Measurements from ENCODE around the gene ITIH2. TPM values are rescaled to one million over a fixed set of nuclear protein-coding genes. Genes with fewer than 3 reads are reported as not detected.
"Not testable (repeated sequence)": the region's sequence is repeated elsewhere in the genome, so short reads cannot be mapped to it uniquely, and the experiment has no call there.

Gene ITIH2
- total RNA-seq, 1 donor from 2014 or later: not detected

- intact Hi-C loops (cut with micrococcal nuclease): no loop called here
These were observed 35.7 kb downstream of the ITIH2 start for GRCh38 chr10:7738536-7739407.

GRCh38 chr10:7744307-7744706 lies 41.2 kb downstream of the ITIH2 start:
- intact Hi-C loops (cut with micrococcal nuclease): no loop called here

- intact Hi-C loops (cut with micrococcal nuclease): not testable (repeated sequence)
These were observed 45.5 kb downstream of the ITIH2 start for GRCh38 chr10:7748637-7749036.

- intact Hi-C loops (cut with micrococcal nuclease): no loop called here
These were observed 47.1 kb downstream of the ITIH2 start for GRCh38 chr10:7750222-7750621.

GRCh38 chr10:7752251-7752650 lies 49.1 kb downstream of the ITIH2 start:
- intact Hi-C loops (cut with micrococcal nuclease): no loop called here

GRCh38 chr10:7755103-7755502 lies 52.0 kb downstream of the ITIH2 start:
- intact Hi-C loops (cut with micrococcal nuclease): no loop called here

- intact Hi-C loops (cut with micrococcal nuclease): loop anchor here (1.0 kb wide), 2 partner anchors 231 to 1546 kb away; no protein-coding TSS in a partner anchor
These were observed 53.4 kb downstream of the ITIH2 start for GRCh38 chr10:7756360-7756992.

- intact Hi-C loops (cut with micrococcal nuclease): no loop called here
These were observed 60.8 kb downstream of the ITIH2 start for GRCh38 chr10:7763929-7764328.

- intact Hi-C loops (cut with micrococcal nuclease): no loop called here
These were observed 63.1 kb downstream of the ITIH2 start for GRCh38 chr10:7766241-7766640.

- intact Hi-C loops (cut with micrococcal nuclease): no loop called here
These were observed 64.1 kb downstream of the ITIH2 start for GRCh38 chr10:7767209-7767608.

GRCh38 chr10:7768417-7768816 lies 65.3 kb downstream of the ITIH2 start:
- intact Hi-C loops (cut with micrococcal nuclease): no loop called here

GRCh38 chr10:7773845-7774801 lies 71.0 kb downstream of the ITIH2 start:
- intact Hi-C loops (cut with micrococcal nuclease): no loop called here

- intact Hi-C loops (cut with micrococcal nuclease): no loop called here
These were observed 73.7 kb downstream of the ITIH2 start for GRCh38 chr10:7776777-7777176.

GRCh38 chr10:7782194-7782593 lies 79.1 kb downstream of the ITIH2 start:
- intact Hi-C loops (cut with micrococcal nuclease): loop anchor here (10.0 kb wide), 2 partner anchors 623 to 1523 kb away; no protein-coding TSS in a partner anchor

GRCh38 chr10:7786430-7786829 lies 83.3 kb downstream of the ITIH2 start:
- intact Hi-C loops (cut with micrococcal nuclease): loop anchor here (5.0 to 10.0 kb wide), 5 partner anchors 374 to 1899 kb away; partner anchors contain the start of genes ANKRD16, PRKCQ and SFMBT2

- intact Hi-C loops (cut with micrococcal nuclease): loop anchor here (5.0 to 10.0 kb wide), 5 partner anchors 375 to 1900 kb away; partner anchors contain the start of genes ANKRD16, PRKCQ and SFMBT2
These were observed 84.2 kb downstream of the ITIH2 start for GRCh38 chr10:7787150-7787856.

GRCh38 chr10:7787857-7788638 lies 84.9 kb downstream of the ITIH2 start, which contains the start of the genes ATP5F1C and KIN:
ATP5F1C (plus strand) TSS chr10:7788177; CDS start chr10:7788208, 31 bp downstream.
KIN (minus strand) TSS chr10:7787993; CDS start chr10:7787933, 60 bp downstream.
- intact Hi-C loops (cut with micrococcal nuclease): loop anchor here (1.0 to 10.0 kb wide), 10 partner anchors 30 to 1901 kb away; partner anchors contain the start of genes ANKRD16, PRKCQ, SFMBT2 and TAF3

- intact Hi-C loops (cut with micrococcal nuclease): loop anchor here (1.0 to 10.0 kb wide), 10 partner anchors 30 to 1901 kb away; partner anchors contain the start of genes ANKRD16, PRKCQ, SFMBT2 and TAF3
These were observed 85.6 kb downstream of the ITIH2 start for GRCh38 chr10:7788639-7789286.

GRCh38 chr10:7789390-7789789 lies 86.3 kb downstream of the ITIH2 start:
- intact Hi-C loops (cut with micrococcal nuclease): loop anchor here (2.0 to 10.0 kb wide), 7 partner anchors 267 to 1902 kb away; partner anchors contain the start of genes ANKRD16, PRKCQ and SFMBT2

Measured in T-helper 1 cell treated with Interleukin-12 subunit alpha and Interleukin-12 subunit beta and Interleukin-4 antibody, amounts not matched to agents 30 ng/mL and 1 ng/mL, for 36 hours (primary cell).